Measurements from ENCODE around the gene SGO2. TPM values are rescaled to one million over a fixed set of nuclear protein-coding genes. Genes with fewer than 3 reads are reported as not detected.

Gene SGO2
- total and polyA plus RNA-seq, 10 of the 15 experiments (the other 5 are each of a cell fraction or from before 2014, with no cell fraction given): 15.8 to 55.2 (median 24.3) TPM

- no peak overlapping the region for H2AFZ ChIP-seq (ENCODE audit: control insufficient read depth, low read depth, low read length)
- no peaks in the 10 kb centered on the region for H3K4me1 ChIP-seq (ENCODE audit: control insufficient read depth, insufficient read depth, low read length)
- no peak overlapping the region for H3K9ac ChIP-seq (ENCODE audit: control insufficient read depth, insufficient read depth, low read length)
- in situ Hi-C loops (cut with MboI): loop anchor here (10.0 kb wide), 1 partner anchor 218 kb away; no protein-coding TSS in a partner anchor
- ChIA-PET RAD21 (ENCODE audit: unreplicated experiment) (interaction anchor here (1.5 to 1.6 kb wide), 3 partner anchors 20 to 506 kb away, joined by 3 to 5 read pairs (median 5); partner anchors contain the start of gene KCTD18), SMC1A (ENCODE audit: uncharacterized antibody, unreplicated experiment) (interaction anchor here (0.9 to 6.9 kb wide), 12 partner anchors 11 to 542 kb away, joined by 3 to 89 read pairs (median 4); no protein-coding TSS in a partner anchor), CTCF (interaction anchor here (0.6 to 10.3 kb wide), 13 partner anchors 7 to 560 kb away, joined by 3 to 147 read pairs (median 14); no protein-coding TSS in a partner anchor), POLR2A (interaction anchor here (0.7 to 1.2 kb wide), 2 partner anchors 16 to 21 kb away, joined by 3 to 5 read pairs; no protein-coding TSS in a partner anchor)
- FAIRE-seq: no peak
- WGBS (ENCODE audit: insufficient coverage, insufficient replicate concordance, low lambda C conversion rate, missing lambda C conversion rate): 72% methylated on average over 2 of the region's 2 CpGs
- DNase-seq (ENCODE audit: low read depth, low spot score): no peak
- H3K4me2 ChIP-seq (ENCODE audit: control insufficient read depth, insufficient read depth): no peak overlapping the region
- H3K4me3 ChIP-seq: no peak overlapping the region
- peaks cover 0 to 5% of the 10 kb centered on the region in 2 experiments; a peak in 3 of 4 replicates for H3K36me3 ChIP-seq (ENCODE audit: control insufficient read depth in 2 of 2, insufficient read depth in 2 of 2, low read length in 1 of 2)
- intact Hi-C loops (cut with micrococcal nuclease; ENCODE audit: unreplicated experiment): no loop called here
- H3K27me3 ChIP-seq (replicated peaks in 1 of 2; ENCODE audit: control insufficient read depth in 2 of 2, insufficient read depth in 2 of 2, low read length in 1 of 2): no peaks in the 10 kb centered on the region
- no TSS peak for BruUV-seq (replicated peaks)
- no peak overlapping the region for H3K27ac ChIP-seq (ENCODE audit: control insufficient read depth, insufficient read depth)
- no peak for ATAC-seq
- no peaks in the 10 kb centered on the region; the same call in 1 of the 3 replicates for H3K9me3 ChIP-seq (replicated peaks; ENCODE audit: control insufficient read depth, insufficient read depth, low read length)
- no peak for TF ChIP-seq TBL1XR1 (IDR thresholded peaks at IDR 0.05; ENCODE audit: low read depth, low read length)
- TF ChIP-seq EZH2 (IDR thresholded peaks at IDR 0.05; ENCODE audit: borderline replicate concordance, control insufficient read depth, low read depth, low read length): no peak
- TF ChIP-seq BRCA1 (IDR thresholded peaks at IDR 0.05; ENCODE audit: low read depth, low read length): no peak
- TF ChIP-seq KDM1A (IDR thresholded peaks at IDR 0.05; ENCODE audit: borderline replicate concordance): no peak
- TF ChIP-seq STAT1 (conservative IDR thresholded peaks at IDR 0.05): no peak
- no peak for TF ChIP-seq MYB (IDR thresholded peaks at IDR 0.05; ENCODE audit: borderline replicate concordance, low read depth, low read length)
- TF ChIP-seq ATF7 (IDR thresholded peaks at IDR 0.05; ENCODE audit: low read depth): no peak
- TF ChIP-seq CEBPB (IDR thresholded peaks at IDR 0.05; ENCODE audit: borderline replicate concordance in 1 of 2, low read depth in 2 of 2, low read length in 2 of 2): no peak
- no peak for TF ChIP-seq EP300 (IDR thresholded peaks at IDR 0.05; ENCODE audit: borderline replicate concordance in 1 of 2, control insufficient read depth in 1 of 2, low read depth in 2 of 2, low read length in 2 of 2)
- TF ChIP-seq HSF1 (IDR thresholded peaks at IDR 0.05; ENCODE audit: low read depth, low read length): no peak
- no peak for TF ChIP-seq ZZZ3 (IDR thresholded peaks at IDR 0.05; ENCODE audit: control insufficient read depth, insufficient read length, low read depth)
- no peak for TF ChIP-seq DPF2 (IDR thresholded peaks at IDR 0.05)
- TF ChIP-seq SUZ12 (IDR thresholded peaks at IDR 0.05; ENCODE audit: unreplicated experiment): no peak
- no peak for TF ChIP-seq KAT2A (conservative IDR thresholded peaks at IDR 0.05; ENCODE audit: control insufficient read depth, low read depth, low read length)
- TF ChIP-seq ZNF274 (IDR thresholded peaks at IDR 0.05; ENCODE audit: insufficient read depth, insufficient read length): no peak
- TF ChIP-seq KLF5 (IDR thresholded peaks at IDR 0.05; ENCODE audit: partially characterized antibody): no peak
- TF ChIP-seq MXI1 (IDR thresholded peaks at IDR 0.05; ENCODE audit: low read depth, low read length): no peak
- TF ChIP-seq NFYB (IDR thresholded peaks at IDR 0.05; ENCODE audit: insufficient read depth, low read depth, low read length): no peak
- no peak for TF ChIP-seq NR2C1 (IDR thresholded peaks at IDR 0.05)
- H3K79me2 ChIP-seq (ENCODE audit: control insufficient read depth, insufficient read depth, low read length): no peaks in the 10 kb centered on the region
- H4K20me1 ChIP-seq (ENCODE audit: control insufficient read depth, insufficient read depth): no peaks in the 10 kb centered on the region
Measured at GRCh38 chr2:200486529-200486928, 39.5 kb upstream of the SGO2 start.

Measured in GM12878 (cell line).